ENCODE measurements around the gene MED12L.

The MED12L gene

DNA sequence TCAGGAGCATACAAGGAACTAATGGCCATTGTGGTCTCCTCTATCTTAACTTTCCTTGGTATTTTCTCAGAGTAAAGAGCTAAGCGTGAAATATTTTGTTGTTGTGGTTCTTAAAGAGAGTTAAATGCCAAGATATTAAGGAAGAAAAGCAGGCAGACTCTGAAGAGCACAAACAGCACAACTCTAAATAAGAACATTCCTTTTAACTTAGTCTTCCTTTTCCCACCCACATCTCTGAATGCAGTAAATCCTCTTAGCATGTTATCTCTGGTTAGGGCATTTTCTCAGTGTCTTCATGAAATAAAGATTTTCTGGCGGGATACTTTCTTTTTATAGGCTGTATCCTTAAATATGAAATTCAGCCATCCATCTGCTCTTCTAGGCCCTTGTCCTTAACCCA, 229.7 kb downstream of the MED12L start:
- no peak overlapping the region for H3K27ac ChIP-seq
- DNase-seq (ENCODE audit: low read depth, low spot score), result no peak
- H3K4me3 ChIP-seq, result no peak overlapping the region
- no peak for TF ChIP-seq EZH2 (IDR thresholded peaks at IDR 0.05)
- no peak for TF ChIP-seq FOXP2 (optimal IDR thresholded peaks at IDR 0.05; ENCODE audit: control extremely low read depth, extremely low read length, insufficient read depth)
- no peak for TF ChIP-seq POLR2AphosphoS5 (IDR thresholded peaks at IDR 0.05; ENCODE audit: borderline replicate concordance, low read depth, low read length)
- no peaks in the 10 kb centered on the region for H3K36me3 ChIP-seq (ENCODE audit: insufficient read depth, low read length)
- H3K9ac ChIP-seq (ENCODE audit: insufficient read length), result no peak overlapping the region
- no peaks in the 10 kb centered on the region for H3K9me3 ChIP-seq (ENCODE audit: low read depth, low read length)

DNA sequence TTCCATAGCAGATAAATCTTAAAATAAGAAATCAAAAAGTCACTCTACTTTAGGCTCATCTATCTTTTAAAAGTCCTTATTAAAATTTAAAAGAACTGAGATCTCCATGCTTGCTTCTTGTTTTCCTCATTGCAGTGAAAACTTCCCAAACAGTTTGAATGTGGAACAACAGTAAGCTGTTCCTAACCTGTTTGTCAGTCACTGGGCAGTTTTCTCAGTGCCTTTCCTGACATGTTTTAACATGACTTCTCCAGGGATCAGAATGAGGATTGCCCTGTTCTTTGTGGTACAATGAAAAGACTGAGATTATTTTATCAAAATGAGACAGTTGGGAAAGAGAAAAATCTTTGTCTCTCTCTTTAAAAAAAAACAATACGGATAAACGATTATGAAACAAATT, 230.4 kb downstream of the MED12L start:
- H3K27ac ChIP-seq, result no peak overlapping the region; the same call in 1 of the 2 replicates
- DNase-seq (ENCODE audit: low read depth, low spot score), result no peak
- H3K9ac ChIP-seq (ENCODE audit: insufficient read length), result no peak overlapping the region

DNA sequence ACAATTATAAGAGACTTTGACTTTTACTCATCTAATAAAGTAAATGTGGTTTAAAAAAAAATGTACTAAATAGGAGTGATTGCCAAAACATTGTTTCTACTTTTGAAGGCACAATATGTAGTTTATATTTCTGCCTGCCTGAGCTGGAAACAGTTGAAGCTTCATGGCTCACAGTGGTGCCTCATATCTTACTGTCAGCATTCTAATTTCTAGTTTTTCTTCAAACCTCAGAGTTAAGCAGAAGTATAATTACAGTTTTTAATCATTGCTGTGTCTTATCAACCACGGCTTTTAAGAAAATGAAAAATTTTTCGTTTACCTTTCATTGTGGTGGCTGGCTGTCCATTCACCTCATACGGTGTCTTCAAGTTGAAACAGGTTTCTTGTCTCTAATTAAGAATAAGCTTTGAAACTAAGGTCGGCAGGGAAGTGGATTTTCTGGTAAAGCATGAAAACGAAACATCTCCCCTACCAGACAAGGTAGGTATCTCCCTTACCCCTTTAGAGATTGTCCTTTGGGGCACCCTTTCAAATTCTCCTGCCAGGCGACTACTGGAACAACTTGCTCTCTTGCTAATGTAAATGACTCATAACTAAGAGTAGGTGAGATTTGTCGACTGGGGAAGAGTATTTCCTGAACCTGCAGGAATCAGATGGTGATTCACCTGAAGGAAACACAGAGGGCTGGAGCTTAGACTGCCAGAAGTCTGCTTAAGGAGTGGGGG, 231.0 kb downstream of the MED12L start, which contains the start of gene GPR87:
Gene GPR87 (minus strand): TSS at position 554 of the 725 bp plus-strand sequence. CDS start 16,720 bp downstream, outside the sequence.
- Histone ChIP-seq H3K9ac (ENCODE audit: insufficient read length) (no peak within 1 kb of the TSS), H3K9me3 (ENCODE audit: low read depth, low read length) (no peaks in the 10 kb centered on the region), H3K36me3 (ENCODE audit: insufficient read depth, low read length) (no peaks in the 10 kb centered on the region), H3K4me3 (no peak within 1 kb of the TSS), H3K27ac (no peak within 1 kb of the TSS; the same call in 1 of the 2 replicates)
- TF ChIP-seq FOXP2 (optimal IDR thresholded peaks at IDR 0.05; ENCODE audit: control extremely low read depth, extremely low read length, insufficient read depth) (no peak), POLR2AphosphoS5 (IDR thresholded peaks at IDR 0.05; ENCODE audit: borderline replicate concordance, low read depth, low read length) (no peak), EZH2 (IDR thresholded peaks at IDR 0.05) (no peak)
- no peak for DNase-seq (ENCODE audit: low read depth, low spot score)

More for the DNA sequence above, 230.4 kb downstream of the MED12L start:
- H3K36me3 ChIP-seq (ENCODE audit: insufficient read depth, low read length), result no peaks in the 10 kb centered on the region
- no peaks in the 10 kb centered on the region for H3K9me3 ChIP-seq (ENCODE audit: low read depth, low read length)
- no peak for TF ChIP-seq EZH2 (IDR thresholded peaks at IDR 0.05)
- no peak for TF ChIP-seq POLR2AphosphoS5 (IDR thresholded peaks at IDR 0.05; ENCODE audit: borderline replicate concordance, low read depth, low read length)
- no peak for TF ChIP-seq FOXP2 (optimal IDR thresholded peaks at IDR 0.05; ENCODE audit: control extremely low read depth, extremely low read length, insufficient read depth)
- no peak overlapping the region for H3K4me3 ChIP-seq

DNA sequence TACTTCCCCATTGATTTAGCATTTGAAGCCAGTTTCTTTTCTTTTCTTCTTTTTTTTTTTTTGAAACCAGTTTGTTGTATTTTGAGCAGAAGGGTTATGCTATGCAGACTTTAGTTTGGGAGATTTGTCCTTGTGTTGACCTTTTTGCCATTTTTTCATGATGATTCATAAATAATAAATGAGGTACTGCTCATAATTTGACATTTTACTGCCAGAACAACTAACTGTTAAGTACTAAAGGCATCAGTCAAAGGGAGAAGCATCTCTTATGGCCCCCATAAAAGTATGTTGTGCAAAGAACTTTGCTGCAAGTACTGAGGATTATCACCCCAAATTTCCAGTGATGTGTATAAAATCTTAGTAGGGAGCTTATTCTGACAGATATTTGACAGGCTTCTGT, 232.8 kb downstream of the MED12L start:
- DNase-seq (ENCODE audit: low read depth, low spot score), result no peak
- H3K9me3 ChIP-seq (ENCODE audit: low read depth, low read length), result no peaks in the 10 kb centered on the region
- H3K9ac ChIP-seq (ENCODE audit: insufficient read length), result no peak overlapping the region
- no peak overlapping the region for H3K4me3 ChIP-seq
- H3K27ac ChIP-seq, result no peak overlapping the region
- TF ChIP-seq FOXP2 (optimal IDR thresholded peaks at IDR 0.05; ENCODE audit: control extremely low read depth, extremely low read length, insufficient read depth) (no peak), EZH2 (IDR thresholded peaks at IDR 0.05) (no peak), POLR2AphosphoS5 (IDR thresholded peaks at IDR 0.05; ENCODE audit: borderline replicate concordance, low read depth, low read length) (no peak)
- no peaks in the 10 kb centered on the region for H3K36me3 ChIP-seq (ENCODE audit: insufficient read depth, low read length)

DNA sequence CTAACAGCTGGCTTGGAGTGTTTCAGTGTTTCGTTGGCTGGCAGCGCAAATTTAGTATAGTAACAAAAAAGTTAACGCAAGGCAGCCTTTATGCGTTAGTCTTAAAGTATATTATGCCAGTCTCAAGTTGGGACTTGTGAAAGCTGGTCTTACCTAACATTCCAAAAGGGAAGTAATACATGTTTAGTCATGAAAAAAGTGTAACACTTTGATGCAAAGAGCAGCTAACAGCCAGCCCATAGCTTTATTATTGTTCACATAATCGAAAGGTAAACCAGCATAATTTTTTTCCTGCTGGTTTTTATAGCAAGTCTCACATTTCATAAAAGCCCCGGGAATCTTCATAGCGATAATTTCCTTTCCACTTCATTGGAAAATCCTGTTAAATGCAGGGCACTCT, 233.5 kb downstream of the MED12L start:
- H3K9me3 ChIP-seq (ENCODE audit: low read depth, low read length), result no peaks in the 10 kb centered on the region
- DNase-seq (ENCODE audit: low read depth, low spot score), result no peak
- H3K4me3 ChIP-seq, result no peak overlapping the region
- no peak overlapping the region for H3K9ac ChIP-seq (ENCODE audit: insufficient read length)
- no peak overlapping the region for H3K27ac ChIP-seq
- no peaks in the 10 kb centered on the region for H3K36me3 ChIP-seq (ENCODE audit: insufficient read depth, low read length)
- no peak for TF ChIP-seq EZH2 (IDR thresholded peaks at IDR 0.05)
- TF ChIP-seq FOXP2 (optimal IDR thresholded peaks at IDR 0.05; ENCODE audit: control extremely low read depth, extremely low read length, insufficient read depth), result no peak
- TF ChIP-seq POLR2AphosphoS5 (IDR thresholded peaks at IDR 0.05; ENCODE audit: borderline replicate concordance, low read depth, low read length), result no peak

DNA sequence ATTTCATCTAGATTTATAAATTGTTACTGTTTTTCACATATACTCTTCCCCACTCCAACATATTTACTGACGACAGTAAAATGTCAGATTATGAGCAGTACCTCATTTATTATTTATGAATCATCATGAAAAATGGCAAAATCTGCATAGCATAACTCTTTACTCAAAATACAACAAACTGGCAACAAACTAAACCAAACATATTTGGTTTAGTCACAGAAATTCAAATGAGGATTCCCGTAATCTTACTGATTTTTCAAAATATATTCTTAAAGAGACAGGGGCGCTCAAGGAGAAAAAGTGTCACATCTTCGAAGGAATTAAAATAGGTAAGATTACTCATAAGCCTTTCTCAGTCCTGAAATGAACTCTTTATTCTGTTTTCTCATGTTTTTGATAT, 234.2 kb downstream of the MED12L start:
- Histone ChIP-seq H3K9ac (ENCODE audit: insufficient read length) (no peak overlapping the region), H3K9me3 (ENCODE audit: low read depth, low read length) (no peaks in the 10 kb centered on the region), H3K36me3 (ENCODE audit: insufficient read depth, low read length) (no peaks in the 10 kb centered on the region), H3K4me3 (no peak overlapping the region), H3K27ac (no peak overlapping the region; the same call in 1 of the 2 replicates)
- TF ChIP-seq FOXP2 (optimal IDR thresholded peaks at IDR 0.05; ENCODE audit: control extremely low read depth, extremely low read length, insufficient read depth), result no peak
- TF ChIP-seq EZH2 (IDR thresholded peaks at IDR 0.05), result no peak
- no peak for TF ChIP-seq POLR2AphosphoS5 (IDR thresholded peaks at IDR 0.05; ENCODE audit: borderline replicate concordance, low read depth, low read length)
- no peak for DNase-seq (ENCODE audit: low read depth, low spot score)

DNA sequence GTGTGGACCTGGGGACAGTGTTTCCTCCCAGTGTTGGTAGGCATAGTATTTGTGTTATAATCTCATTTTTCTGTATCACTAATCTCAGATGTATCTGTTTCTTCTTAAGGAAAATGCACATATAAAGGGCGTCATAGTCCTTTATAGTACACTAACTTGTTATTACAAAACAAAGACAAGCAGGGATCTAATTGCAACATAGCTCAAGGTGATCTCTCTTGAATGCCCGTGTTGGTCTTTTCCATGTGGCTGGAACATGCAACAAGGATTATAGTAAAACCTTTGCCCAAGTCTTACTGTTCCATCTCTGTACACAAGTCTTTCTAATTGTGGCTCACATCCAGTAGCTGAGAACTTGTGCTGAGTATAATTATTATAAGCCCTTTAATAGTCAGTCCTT, 234.7 kb downstream of the MED12L start:
- Histone ChIP-seq H3K9ac (ENCODE audit: insufficient read length) (no peak overlapping the region), H3K27ac (no peak overlapping the region), H3K9me3 (ENCODE audit: low read depth, low read length) (no peaks in the 10 kb centered on the region), H3K4me3 (no peak overlapping the region), H3K36me3 (ENCODE audit: insufficient read depth, low read length) (no peaks in the 10 kb centered on the region)
- no peak for DNase-seq (ENCODE audit: low read depth, low spot score)
- TF ChIP-seq EZH2 (IDR thresholded peaks at IDR 0.05) (no peak), FOXP2 (optimal IDR thresholded peaks at IDR 0.05; ENCODE audit: control extremely low read depth, extremely low read length, insufficient read depth) (no peak), POLR2AphosphoS5 (IDR thresholded peaks at IDR 0.05; ENCODE audit: borderline replicate concordance, low read depth, low read length) (no peak)

DNA sequence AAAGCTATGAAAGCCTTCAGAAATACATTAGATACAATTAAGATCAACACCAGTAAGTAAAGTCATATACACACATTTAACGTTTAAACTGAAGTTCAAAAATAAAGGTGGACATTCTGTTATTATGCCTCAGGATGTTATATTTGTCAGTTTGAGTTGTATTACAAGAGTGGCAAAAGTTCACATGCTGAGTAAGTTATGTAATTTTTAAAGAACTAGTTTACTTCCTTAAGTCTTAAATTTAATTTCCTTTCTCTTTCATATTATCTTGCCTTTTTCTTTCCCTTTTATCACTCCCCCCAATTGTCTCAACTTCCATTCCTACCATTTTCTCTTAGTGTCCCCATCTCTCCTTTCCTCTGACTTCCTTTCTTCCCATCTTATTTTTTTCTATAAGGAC, 236.1 kb downstream of the MED12L start:
- TF ChIP-seq EZH2 (IDR thresholded peaks at IDR 0.05) (no peak), FOXP2 (optimal IDR thresholded peaks at IDR 0.05; ENCODE audit: control extremely low read depth, extremely low read length, insufficient read depth) (no peak), POLR2AphosphoS5 (IDR thresholded peaks at IDR 0.05; ENCODE audit: borderline replicate concordance, low read depth, low read length) (no peak)
- Histone ChIP-seq H3K27ac (no peak overlapping the region), H3K9ac (ENCODE audit: insufficient read length) (no peak overlapping the region), H3K9me3 (ENCODE audit: low read depth, low read length) (no peaks in the 10 kb centered on the region), H3K36me3 (ENCODE audit: insufficient read depth, low read length) (no peaks in the 10 kb centered on the region), H3K4me3 (no peak overlapping the region)
- no peak for DNase-seq (ENCODE audit: low read depth, low spot score)

All from SK-N-MC (cell line).